H9 (cell line): ENCODE measurements around the gene LPAR6. TPM values are rescaled to one million over a fixed set of nuclear protein-coding genes. Genes with fewer than 3 reads are reported as not detected.

Experiments
- DNase-seq: peaks from one replicate; pipeline ENCODE4 v3.0.0-alpha.2; 2017
- H2AFZ ChIP-seq: one replicate; pipeline ENCODE4 v1.6.1; 2013; ENCODE audit warnings: mild to moderate bottlenecking, low read length, control low read depth, moderate library complexity
- H2AK5ac ChIP-seq: 2 replicates; pipeline ENCODE4 v1.6.1; 2013; ENCODE audit warnings: low read length, control low read depth, mixed read lengths; ENCODE audit not compliant: insufficient read length
- H2BK120ac ChIP-seq: one replicate; pipeline ENCODE4 v1.6.1; 2013; ENCODE audit warnings: low read depth, mild to moderate bottlenecking, low read length, control low read depth, inconsistent platforms; ENCODE audit not compliant: poor library complexity, severe bottlenecking
- H2BK12ac ChIP-seq: 2 replicates; pipeline ENCODE4 v1.6.1; 2013; ENCODE audit warnings: low read length, control low read depth, mixed read lengths, low read depth; ENCODE audit not compliant: insufficient read length
- H2BK15ac ChIP-seq: 2 replicates; pipeline ENCODE4 v1.6.1; 2013; ENCODE audit warnings: low read depth, low read length, control low read depth
- H2BK20ac ChIP-seq: one replicate; pipeline ENCODE4 v1.6.1; 2013; ENCODE audit warnings: low read depth, mild to moderate bottlenecking, low read length, control low read depth, inconsistent platforms; ENCODE audit not compliant: poor library complexity, severe bottlenecking
- H2BK5ac ChIP-seq: 2 replicates; pipeline ENCODE4 v1.6.1; 2013; ENCODE audit warnings: low read length, control low read depth, mixed read lengths; ENCODE audit not compliant: insufficient read length
- H3K14ac ChIP-seq: 2 replicates; pipeline ENCODE4 v1.6.1; 2013; ENCODE audit warnings: low read length, control low read depth; ENCODE audit not compliant: insufficient read depth
- H3K18ac ChIP-seq: 2 replicates; pipeline ENCODE4 v1.6.1; 2013; ENCODE audit warnings: low read depth, mild to moderate bottlenecking, mixed read lengths, low read length, control low read depth; ENCODE audit not compliant: insufficient read length
- H3K23ac ChIP-seq: 2 replicates; pipeline ENCODE4 v1.6.1; 2013; ENCODE audit warnings: low read length, control low read depth, mixed read lengths, low read depth; ENCODE audit not compliant: insufficient read length
- H3K23me2 ChIP-seq: 2 replicates; pipeline ENCODE4 v1.6.1; 2013; ENCODE audit warnings: low read depth, mild to moderate bottlenecking, mixed read lengths, low read length, control low read depth; ENCODE audit not compliant: insufficient read length, poor library complexity, severe bottlenecking
- H3K27ac ChIP-seq: 2 replicates; pipeline ENCODE4 v1.5.1; 2013; ENCODE audit warnings: low read length, control low read depth, mixed read lengths, low read depth; ENCODE audit not compliant: insufficient read length
- H3K27me3 ChIP-seq: 2 replicates; pipeline ENCODE4 v1.6.1; 2013; ENCODE audit warnings: low read length, control low read depth, inconsistent platforms; ENCODE audit not compliant: insufficient read depth
- H3K4ac ChIP-seq: 2 replicates; pipeline ENCODE4 v1.6.1; 2013; ENCODE audit warnings: low read depth, mild to moderate bottlenecking, control low read depth, inconsistent platforms, low read length, moderate library complexity
- H3K4me1 ChIP-seq: 2 replicates; pipeline ENCODE4 v1.6.1; 2013; ENCODE audit warnings: low read length, control low read depth, inconsistent platforms; ENCODE audit not compliant: insufficient read depth
- H3K4me2 ChIP-seq: 2 replicates; pipeline ENCODE4 v1.6.1; 2013; ENCODE audit warnings: low read length, control low read depth, mixed read lengths; ENCODE audit not compliant: insufficient read length, insufficient read depth
- H3K56ac ChIP-seq: 2 replicates; pipeline ENCODE4 v1.6.1; 2013; ENCODE audit warnings: low read depth, mild to moderate bottlenecking, mixed read lengths, low read length, control low read depth; ENCODE audit not compliant: insufficient read length
- H3K79me1 ChIP-seq: 2 replicates; pipeline ENCODE4 v1.6.1; 2013; ENCODE audit warnings: low read depth, mild to moderate bottlenecking, moderate library complexity, low read length, control low read depth, inconsistent platforms; ENCODE audit not compliant: insufficient read depth, poor library complexity, severe bottlenecking
- H3K79me2 ChIP-seq: 2 replicates; pipeline ENCODE4 v1.6.1; 2013; ENCODE audit warnings: low read length, control low read depth, inconsistent platforms; ENCODE audit not compliant: insufficient read depth
- H3K9ac ChIP-seq: 2 replicates; pipeline ENCODE4 v1.6.1; 2013; ENCODE audit warnings: low read length, control low read depth, mixed read lengths; ENCODE audit not compliant: insufficient read length; ENCODE audit errors: extremely low read depth
- H3K9me3 ChIP-seq: one replicate; pipeline ENCODE4 v1.6.1; 2013; ENCODE audit warnings: low read depth, low read length, inconsistent platforms; ENCODE audit not compliant: control insufficient read depth
- H3T11ph ChIP-seq: one replicate; pipeline ENCODE4 v1.6.1; 2013; ENCODE audit warnings: mild to moderate bottlenecking, low read length, control low read depth, inconsistent platforms
- H4K20me1 ChIP-seq: one replicate; pipeline ENCODE4 v1.6.1; 2013; ENCODE audit not compliant: control insufficient read depth, insufficient read length, insufficient read depth
- H4K5ac ChIP-seq: 2 replicates; pipeline ENCODE4 v1.6.1; 2013; ENCODE audit warnings: low read depth, mild to moderate bottlenecking, mixed read lengths, low read length, control low read depth; ENCODE audit not compliant: insufficient read length
- H4K8ac ChIP-seq: replicated peaks from 2 replicates; pipeline ENCODE4 v1.6.1; 2013; ENCODE audit warnings: low read length, control low read depth, mixed read lengths, low read depth; ENCODE audit not compliant: insufficient read length
- H4K91ac ChIP-seq: 2 replicates; pipeline ENCODE4 v1.6.1; 2013; ENCODE audit warnings: low read depth, mild to moderate bottlenecking, moderate library complexity, mixed read lengths, low read length, control low read depth; ENCODE audit not compliant: insufficient read length
- H3K27ac Mint-ChIP-seq, 3 experiments: 2 replicates in 2 of 3; 3 replicates in 1 of 3; pipeline ENCODE4 v1.8.0; 2020 to 2021; ENCODE audit warnings: mixed read lengths in 3 of 3, mild to moderate bottlenecking in 1 of 3, moderate library complexity in 1 of 3
- H3K27me3 Mint-ChIP-seq: 2 replicates; pipeline ENCODE4 v1.8.0; 2021; ENCODE audit warnings: low read depth, mild to moderate bottlenecking, moderate library complexity, mixed read lengths
- H3K36me3 Mint-ChIP-seq, 3 experiments: 2 replicates in 2 of 3; 3 replicates in 1 of 3; pipeline ENCODE4 v1.8.0; 2020 to 2021; ENCODE audit warnings: low read depth in 3 of 3, mixed read lengths in 3 of 3; ENCODE audit not compliant: insufficient read depth in 1 of 3
- H3K4me1 Mint-ChIP-seq, 2 experiments: 2 replicates each; pipeline ENCODE4 v1.8.0; 2020; ENCODE audit warnings: mixed read lengths in 2 of 2
- H3K4me3 Mint-ChIP-seq, 2 experiments: 2 replicates in 1 of 2; 3 replicates in 1 of 2; pipeline ENCODE4 v1.8.0; 2020 to 2021; ENCODE audit warnings: mild to moderate bottlenecking in 2 of 2, mixed read lengths in 2 of 2, moderate library complexity in 1 of 2
- H3K9me3 Mint-ChIP-seq, 2 experiments: 2 replicates in 1 of 2; 3 replicates in 1 of 2; pipeline ENCODE4 v1.8.0; 2020; ENCODE audit warnings: mild to moderate bottlenecking in 2 of 2, mixed read lengths in 2 of 2, moderate library complexity in 1 of 2
- CTCF ChIP-seq: fragments of 200-600 bp; sonication (generic); conservative IDR thresholded peaks from 3 replicates; pipeline ENCODE4 v1.8.0; 2021; ENCODE audit warnings: antibody characterized with exemption, mild to moderate bottlenecking
- WGBS: extraction: QIAGEN DNeasy Blood & Tissue Kit; methylation state at CpG from one replicate; pipeline ENCODE4 v1.1.7; 2013; ENCODE audit warnings: missing lambda C conversion rate, low lambda C conversion rate, mixed read lengths; ENCODE audit not compliant: insufficient read length; ENCODE audit errors: extremely low coverage; 5-methylcytosine and 5-hydroxymethylcytosine counted together
- total RNA-seq: library from RNA; stranded (reverse); gene quantifications from 2 replicates; pipeline ENCODE4 v1.2.1, GENCODE V29; 2021

The LPAR6 gene
- total RNA-seq, 1 experiment from 2014 or later, result 4.2 TPM

GRCh38 chr13:48369988-48370387, 42.9 kb downstream of the LPAR6 start:
- Histone ChIP-seq H3K14ac (no peak overlapping the region), H2BK15ac (no peak overlapping the region), H2BK12ac (no peak overlapping the region), H3K9ac (no peak overlapping the region), H3K27ac (no peak overlapping the region), H3K79me2 (no peaks in the 10 kb centered on the region), H4K8ac (no peak overlapping the region), H2AK5ac (no peak overlapping the region), H2BK120ac (no peak overlapping the region), H3K79me1 (no peaks in the 10 kb centered on the region), H3K4ac (no peak overlapping the region), H3K4me2 (no peak overlapping the region), H4K5ac (no peak overlapping the region), H3K23me2 (no peaks in the 10 kb centered on the region), H3K23ac (no peak overlapping the region), H3K9me3 (no peaks in the 10 kb centered on the region), H3T11ph (no peak overlapping the region), H3K56ac (no peak overlapping the region), H2BK20ac (no peak overlapping the region), H2BK5ac (no peak overlapping the region), H4K91ac (no peak overlapping the region), H3K18ac (no peak overlapping the region), H4K20me1 (no peaks in the 10 kb centered on the region), H3K27me3 (no peaks in the 10 kb centered on the region), H3K4me1 (no peaks in the 10 kb centered on the region), H2AFZ (no peak overlapping the region)
- TF ChIP-seq CTCF, result no peak
- Mint-ChIP-seq H3K9me3 (no peaks in the 10 kb centered on the region; a peak in 1 of 5 replicates), H3K36me3 (peaks cover 0 to 10% (median 6%) of the 10 kb centered on the region in 3 experiments; a peak in 4 of 7 replicates), H3K27ac (no peak overlapping the region), H3K27me3 (no peaks in the 10 kb centered on the region), H3K4me1 (no peaks in the 10 kb centered on the region), H3K4me3 (no peak overlapping the region)
- DNase-seq, result no peak
- WGBS, result no CpG with 5 or more reads among the region's 1 CpG

Other genes starting within 250 kb of the LPAR6 start
- gene ITM2B, start 179.9 kb downstream of the LPAR6 start, total RNA-seq, result 175 and 177 TPM in 2 replicates
- 19.6 and 20.5 TPM in 2 replicates for gene RB1, start 109.4 kb downstream of the LPAR6 start, total RNA-seq
- 11.5 and 11.7 TPM in 2 replicates for gene RCBTB2, start 120.0 kb upstream of the LPAR6 start, total RNA-seq
- gene CYSLTR2, start 240.8 kb upstream of the LPAR6 start, total RNA-seq, result not detected in 2 replicates